Smooth muscle cell (in vitro differentiated cells): Measurements from ENCODE around the gene SIM2. TPM values are rescaled to one million over a fixed set of nuclear protein-coding genes. Genes with fewer than 3 reads are reported as not detected.

ENCODE experiments used
- DNase-seq: peaks from one replicate; lab custom pipeline; 2025; ENCODE audit not compliant: unreplicated experiment; lab: John Stamatoyannopoulos, UW
- H2AFZ ChIP-seq: fragments of 200-600 bp; sonication (generic); 2 replicates; pipeline ENCODE4 v1.6.0; 2016; ENCODE audit warnings: antibody characterized with exemption, low read depth, mild to moderate bottlenecking
- H3F3A ChIP-seq: fragments of 200-600 bp; sonication (generic); 2 replicates; pipeline ENCODE4 v1.6.0; 2017; ENCODE audit warnings: antibody characterized with exemption, low read depth
- H3K27ac ChIP-seq: fragments of 200-600 bp; sonication (generic); 2 replicates; pipeline ENCODE4 v1.5.1; 2016; ENCODE audit warnings: low read depth, mild to moderate bottlenecking
- H3K27me3 ChIP-seq: fragments of 200-600 bp; sonication (generic); 2 replicates; pipeline ENCODE4 v1.6.1; 2016; ENCODE audit warnings: low read depth, mild to moderate bottlenecking
- H3K36me3 ChIP-seq: fragments of 200-600 bp; sonication (generic); 2 replicates; pipeline ENCODE4 v1.5.1; 2016; ENCODE audit warnings: low read depth
- H3K4me1 ChIP-seq: fragments of 200-600 bp; sonication (generic); 2 replicates; pipeline ENCODE4 v1.5.1; 2016; ENCODE audit warnings: low read depth
- H3K4me2 ChIP-seq: fragments of 200-600 bp; sonication (generic); 2 replicates; pipeline ENCODE4 v1.6.0; 2016; ENCODE audit warnings: mild to moderate bottlenecking
- H3K4me3 ChIP-seq: fragments of 200-600 bp; sonication (generic); 2 replicates; pipeline ENCODE4 v1.5.1; 2016; ENCODE audit warnings: mild to moderate bottlenecking
- H3K79me2 ChIP-seq: fragments of 200-600 bp; sonication (generic); 2 replicates; pipeline ENCODE4 v1.6.0; 2016; ENCODE audit warnings: low read depth, mild to moderate bottlenecking
- H3K9ac ChIP-seq: fragments of 200-600 bp; sonication (generic); 2 replicates; pipeline ENCODE4 v1.6.0; 2016; ENCODE audit warnings: low read depth
- H3K9me3 ChIP-seq: fragments of 200-600 bp; sonication (generic); replicated peaks from 2 replicates; pipeline ENCODE4 v1.5.1; 2016; ENCODE audit warnings: low read depth
- H4K20me1 ChIP-seq: fragments of 200-600 bp; sonication (generic); 2 replicates; pipeline ENCODE4 v1.6.0; 2016; ENCODE audit warnings: low read depth
- CTCF ChIP-seq: fragments of 200-600 bp; sonication (generic); IDR thresholded peaks from 2 replicates; pipeline ENCODE4 v1.5.1; 2017; ENCODE audit warnings: borderline replicate concordance, mild to moderate bottlenecking, antibody characterized with exemption; ENCODE audit not compliant: insufficient read depth, poor library complexity, severe bottlenecking
- WGBS: methylation state at CpG from one replicate; pipeline ENCODE4 v1.1.7; 2016; ENCODE audit warnings: low lambda C conversion rate; 5-methylcytosine and 5-hydroxymethylcytosine counted together
- polyA plus RNA-seq: library from polyadenylated mRNA; unstranded; fragments of >200 nt; fragmentation: Nextera tagmentation; extraction: Ambion mirVana; gene quantifications from 2 replicates; pipeline ENCODE4 v1.2.1, GENCODE V29; 2016
- total RNA-seq: library from RNA; depleted of rRNA; stranded (reverse); fragments of >200 nt; gene quantifications from 2 replicates; pipeline ENCODE4 v1.2.3, GENCODE V29; 2014

SIM2 gene
- total and polyA plus RNA-seq, 2 experiments from 2014 or later = 0.25 TPM; not detected in 1

- Histone ChIP-seq H3K79me2 (no peaks in the 10 kb centered on the region), H3K9me3 (no peaks in the 10 kb centered on the region), H3K4me3 (no peak overlapping the region), H3K27ac (no peak overlapping the region), H3K36me3 (no peaks in the 10 kb centered on the region), H3K4me1 (peaks cover 10% of the 10 kb centered on the region), H3K4me2 (no peak overlapping the region), H2AFZ (no peak overlapping the region), H3F3A (peaks cover 10% of the 10 kb centered on the region), H3K27me3 (peaks cover 92% of the 10 kb centered on the region), H3K9ac (no peak overlapping the region), H4K20me1 (no peaks in the 10 kb centered on the region)
- no peak for DNase-seq
- 75% methylated on average over 6 of the region's 6 CpGs for WGBS
- no peak for TF ChIP-seq CTCF
These were observed 10.6 kb upstream of the SIM2 start for GRCh38 chr21:36688324-36688723.

- H3K4me2 ChIP-seq = no peak overlapping the region
- WGBS = 86% methylated on average over 7 of the region's 7 CpGs
- no peaks in the 10 kb centered on the region for H3K79me2 ChIP-seq
- H3K36me3 ChIP-seq = no peaks in the 10 kb centered on the region
- H4K20me1 ChIP-seq = no peaks in the 10 kb centered on the region
- peaks cover 92% of the 10 kb centered on the region for H3K27me3 ChIP-seq
- peaks cover 14% of the 10 kb centered on the region for H3K4me1 ChIP-seq
- H3K4me3 ChIP-seq = no peak overlapping the region
- no peaks in the 10 kb centered on the region for H3K9me3 ChIP-seq
- H3K9ac ChIP-seq = no peak overlapping the region
- no peak overlapping the region for H3K27ac ChIP-seq
- DNase-seq = no peak
- peaks cover 10% of the 10 kb centered on the region for H3F3A ChIP-seq
- TF ChIP-seq CTCF = no peak
- no peak overlapping the region for H2AFZ ChIP-seq
These were observed 9.6 kb upstream of the SIM2 start for GRCh38 chr21:36689324-36689723.

- Histone ChIP-seq H3K4me2 (peak overlapping the region; percentile 11), H4K20me1 (no peaks in the 10 kb centered on the region), H3K9me3 (no peaks in the 10 kb centered on the region), H3K36me3 (no peaks in the 10 kb centered on the region), H2AFZ (no peak overlapping the region), H3K27ac (no peak overlapping the region), H3F3A (peaks cover 10% of the 10 kb centered on the region), H3K79me2 (no peaks in the 10 kb centered on the region), H3K4me1 (peaks cover 14% of the 10 kb centered on the region), H3K4me3 (no peak overlapping the region), H3K27me3 (peaks cover 93% of the 10 kb centered on the region), H3K9ac (no peak overlapping the region)
- whole genome bisulfite sequencing = 28% methylated on average over 12 of the region's 12 CpGs
- DNase-seq = no peak
- no peak for TF ChIP-seq CTCF
These were observed 8.0 kb upstream of the SIM2 start for GRCh38 chr21:36690628-36691554.

GRCh38 chr21:36691555-36692041, 7.3 kb upstream of the SIM2 start:
- H3K79me2 ChIP-seq = no peaks in the 10 kb centered on the region
- TF ChIP-seq CTCF = no peak
- DNase-seq = no peak
- WGBS = 13% methylated on average over 18 of the region's 18 CpGs
- no peak overlapping the region for H3K9ac ChIP-seq
- peaks cover 14% of the 10 kb centered on the region for H3K4me1 ChIP-seq
- H3K9me3 ChIP-seq = no peaks in the 10 kb centered on the region
- H4K20me1 ChIP-seq = no peaks in the 10 kb centered on the region
- H3K4me2 ChIP-seq = peak overlapping the region; percentile 11
- H3K4me3 ChIP-seq = no peak overlapping the region
- peaks cover 10% of the 10 kb centered on the region for H3F3A ChIP-seq
- no peak overlapping the region for H2AFZ ChIP-seq
- no peak overlapping the region for H3K27ac ChIP-seq
- H3K27me3 ChIP-seq = peaks cover 96% of the 10 kb centered on the region
- no peaks in the 10 kb centered on the region for H3K36me3 ChIP-seq
